BLaER1 treated with 17β-estradiol and CSF1 and Interleukin-3, amounts not matched to agents 10 nM and 100 nM (cell line): ENCODE measurements around the gene ANAPC7.
A peak's percentile ranks its signal among the peaks of the same experiment; 100 is the strongest.
"Not testable (repeated sequence)": the region's sequence is repeated elsewhere in the genome, so short reads cannot be mapped to it uniquely, and the experiment has no call there.

Experiments
- H3K27ac ChIP-seq, 11 experiments: shearing (Covaris generic); formaldehyde crosslinking; 2 replicates each; pipeline ENCODE4 v1.8.1; 2022
- H3K27me3 ChIP-seq, 11 experiments: shearing (Covaris generic); formaldehyde crosslinking; 2 replicates each; pipeline ENCODE4 v1.8.1; 2022
- H3K36me3 ChIP-seq, 11 experiments: shearing (Covaris generic); formaldehyde crosslinking; 2 replicates each; pipeline ENCODE4 v1.8.1; 2022
- H3K4me1 ChIP-seq, 10 experiments: shearing (Covaris generic); formaldehyde crosslinking; 2 replicates each; pipeline ENCODE4 v1.8.1; 2022
- H3K4me2 ChIP-seq, 11 experiments: shearing (Covaris generic); formaldehyde crosslinking; 2 replicates each; pipeline ENCODE4 v1.8.1; 2022
- H3K4me3 ChIP-seq, 10 experiments: shearing (Covaris generic); formaldehyde crosslinking; 2 replicates each; pipeline ENCODE4 v1.8.1; 2022
- H3K9ac ChIP-seq, 11 experiments: shearing (Covaris generic); formaldehyde crosslinking; 2 replicates each; pipeline ENCODE4 v1.8.1; 2022
- H3K9me3 ChIP-seq, 11 experiments: shearing (Covaris generic); formaldehyde crosslinking; replicated peaks in 1 of 11; 2 replicates each; pipeline ENCODE4 v1.8.1; 2022
- H4K20me1 ChIP-seq, 11 experiments: shearing (Covaris generic); formaldehyde crosslinking; 2 replicates each; pipeline ENCODE4 v1.8.1; 2022
- Cebpa-rat ChIP-seq, 11 experiments: shearing (Covaris generic); IDR thresholded peaks; 2 replicates each; pipeline ENCODE4 v1.8.1; 2022

ANAPC7 gene

DNA sequence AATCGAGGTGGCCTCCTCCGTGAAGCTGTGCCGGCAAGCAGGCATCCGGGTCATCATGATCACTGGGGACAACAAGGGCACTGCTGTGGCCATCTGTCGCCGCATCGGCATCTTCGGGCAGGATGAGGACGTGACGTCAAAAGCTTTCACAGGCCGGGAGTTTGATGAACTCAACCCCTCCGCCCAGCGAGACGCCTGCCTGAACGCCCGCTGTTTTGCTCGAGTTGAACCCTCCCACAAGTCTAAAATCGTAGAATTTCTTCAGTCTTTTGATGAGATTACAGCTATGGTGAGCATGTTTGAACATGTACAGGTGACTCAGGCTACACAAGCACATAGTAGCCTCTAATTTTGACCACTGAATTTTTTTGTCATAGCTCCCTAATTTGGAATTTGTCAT is 62.8 kb downstream of the ANAPC7 start:
- Histone ChIP-seq H3K4me1 (peaks cover 19 to 37% (median 26%) of the 10 kb centered on the region in 10 experiments), H3K27me3 (no peaks in the 10 kb centered on the region), H3K27ac (no peak overlapping the region), H3K9ac (no peak overlapping the region; a peak in 1 of 22 replicates), H3K4me2 (no peak overlapping the region), H3K9me3 (no peaks in the 10 kb centered on the region), H4K20me1 (peaks cover 23 to 99% (median 58%) of the 10 kb centered on the region in 11 experiments; a peak in 18 of 22 replicates), H3K4me3 (no peak overlapping the region), H3K36me3 (peaks cover 98 to 100% (median 100%) of the 10 kb centered on the region in 11 experiments)
- no peak for TF ChIP-seq Cebpa-rat (IDR thresholded peaks at IDR 0.05)

DNA sequence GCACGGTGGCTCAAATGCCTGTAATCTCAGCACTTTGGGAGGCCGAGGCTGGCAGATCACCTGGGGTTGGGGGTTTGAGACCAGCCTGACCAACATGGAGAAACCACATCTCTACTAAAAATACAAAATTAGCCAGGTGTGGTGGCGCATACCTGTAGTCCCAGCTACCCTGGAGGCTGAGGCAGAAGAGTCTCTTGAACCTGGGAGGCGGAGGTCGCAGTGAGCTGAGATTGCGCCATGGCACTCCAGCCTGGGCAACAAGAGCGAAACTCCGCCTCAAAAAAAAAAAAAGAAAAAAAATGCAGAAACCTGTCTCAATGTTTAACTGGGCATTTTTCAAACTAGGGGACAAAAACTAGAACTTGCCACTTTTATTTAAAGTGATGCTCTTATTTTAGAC is 63.2 kb downstream of the ANAPC7 start:
- H3K27ac ChIP-seq, H3K27me3 ChIP-seq, H3K9ac ChIP-seq, H3K4me2 ChIP-seq, H3K4me3 ChIP-seq, H3K9me3 ChIP-seq: not testable (repeated sequence)
- Histone ChIP-seq H3K4me1 (peaks cover 15 to 33% (median 21%) of the 10 kb centered on the region in 10 experiments), H4K20me1 (peaks cover 23 to 99% (median 60%) of the 10 kb centered on the region in 11 experiments; a peak in 18 of 22 replicates), H3K36me3 (peaks cover 100% of the 10 kb centered on the region in 11 experiments)

DNA sequence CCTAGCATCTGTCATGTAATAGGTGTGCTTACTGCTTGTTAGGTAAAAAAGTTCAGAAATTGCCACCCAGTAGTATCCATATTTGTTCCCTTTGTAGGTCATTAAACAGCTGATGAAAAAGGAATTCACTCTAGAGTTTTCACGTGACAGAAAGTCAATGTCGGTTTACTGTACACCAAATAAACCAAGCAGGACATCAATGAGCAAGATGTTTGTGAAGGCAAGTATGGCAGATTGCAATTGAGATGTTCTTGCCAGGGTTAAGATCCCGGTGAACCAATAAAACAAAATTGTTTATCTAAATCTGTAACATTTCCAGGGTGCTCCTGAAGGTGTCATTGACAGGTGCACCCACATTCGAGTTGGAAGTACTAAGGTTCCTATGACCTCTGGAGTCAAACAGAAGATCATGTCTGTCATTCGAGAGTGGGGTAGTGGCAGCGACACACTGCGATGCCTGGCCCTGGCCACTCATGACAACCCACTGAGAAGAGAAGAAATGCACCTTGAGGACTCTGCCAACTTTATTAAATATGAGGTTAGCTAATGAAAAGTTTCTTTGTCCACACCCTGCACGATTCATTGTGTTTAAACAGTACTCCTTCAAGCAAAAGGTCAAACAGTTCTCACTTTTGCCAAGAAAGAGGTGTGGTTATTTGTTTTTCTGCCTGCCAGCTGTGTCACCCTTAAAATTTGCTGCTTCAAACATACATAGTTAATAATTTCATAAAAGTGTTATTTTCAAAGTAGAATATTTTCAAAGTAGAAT is 64.1 kb downstream of the ANAPC7 start:
- Histone ChIP-seq H3K4me2 (no peak overlapping the region), H3K9me3 (no peaks in the 10 kb centered on the region), H3K4me1 (peaks cover 6 to 24% (median 12%) of the 10 kb centered on the region in 10 experiments), H3K4me3 (no peak overlapping the region), H3K27ac (no peak overlapping the region), H3K27me3 (no peaks in the 10 kb centered on the region), H4K20me1 (peaks cover 23 to 99% (median 56%) of the 10 kb centered on the region in 11 experiments; a peak in 19 of 22 replicates), H3K9ac (no peak overlapping the region), H3K36me3 (peaks cover 100% of the 10 kb centered on the region in 11 experiments)
- no peak for TF ChIP-seq Cebpa-rat (IDR thresholded peaks at IDR 0.05)

DNA sequence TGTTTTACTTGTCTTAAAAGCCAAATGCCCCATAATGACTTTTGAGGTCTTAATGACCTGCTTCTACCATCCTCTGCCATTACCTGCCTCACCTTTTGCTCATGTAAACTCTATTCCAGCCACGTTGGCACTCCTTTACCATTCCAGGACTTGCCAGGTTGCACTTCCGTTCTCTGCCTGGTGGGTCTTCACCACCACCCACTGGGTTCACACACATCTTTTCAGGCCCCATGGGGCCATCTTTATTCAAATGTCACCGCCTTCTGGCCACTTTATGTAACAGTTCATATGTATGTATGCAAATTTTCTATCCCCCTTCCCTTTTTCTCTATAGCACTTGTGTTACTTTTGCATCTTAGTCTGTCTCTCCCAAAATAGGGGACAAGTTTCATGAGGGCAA is 64.8 kb downstream of the ANAPC7 start:
- no peak overlapping the region for H3K4me2 ChIP-seq
- no peak overlapping the region for H3K27ac ChIP-seq
- H4K20me1 ChIP-seq = peaks cover 23 to 99% (median 55%) of the 10 kb centered on the region in 11 experiments; a peak in 18 of 22 replicates

DNA sequence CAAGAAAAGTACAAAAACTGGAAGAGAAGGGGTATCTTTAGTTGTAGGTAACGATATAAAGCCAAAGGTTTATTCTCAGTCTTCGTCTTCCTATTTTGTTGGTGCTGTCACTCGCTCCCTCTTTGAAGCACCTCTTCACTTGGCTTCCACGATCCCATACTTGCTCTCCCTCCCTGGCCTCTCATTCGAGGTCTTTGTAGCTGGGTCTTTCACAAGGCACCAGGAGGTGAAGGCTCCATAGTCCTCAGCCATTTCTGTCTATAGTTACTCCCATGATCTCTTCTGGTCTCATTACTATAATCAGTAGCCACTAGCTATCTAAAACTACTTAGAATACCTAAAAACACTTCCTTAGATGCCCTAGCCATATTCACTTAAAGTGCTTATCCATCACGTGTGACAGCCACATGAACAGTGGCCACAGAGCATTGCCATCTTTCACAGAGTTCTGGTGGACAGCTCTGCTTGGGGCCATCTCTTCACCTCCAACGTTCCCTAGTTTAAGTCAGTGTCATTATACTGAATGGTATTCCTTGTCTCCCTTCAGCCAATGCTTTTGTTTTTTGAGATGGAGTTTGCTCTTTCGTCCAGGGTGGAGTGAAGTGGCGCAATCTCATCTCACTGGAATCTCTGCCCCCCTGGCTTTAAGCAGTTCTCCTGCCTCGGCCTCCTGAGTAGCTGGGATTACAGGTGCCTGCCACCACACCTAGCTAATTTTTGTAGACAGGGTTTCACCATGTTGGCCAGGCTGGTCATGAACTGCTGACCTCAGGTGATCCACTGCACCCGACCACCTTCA is 65.4 kb downstream of the ANAPC7 start:
- H3K4me1 ChIP-seq = peaks cover 0 to 11% (median under 1%) of the 10 kb centered on the region in 10 experiments; a peak in 10 of 20 replicates
- H3K27ac ChIP-seq = no peak overlapping the region
- H3K9ac ChIP-seq = no peak overlapping the region
- no peak overlapping the region for H3K4me3 ChIP-seq
- no peak overlapping the region for H3K4me2 ChIP-seq
- no peaks in the 10 kb centered on the region for H3K9me3 ChIP-seq
- no peaks in the 10 kb centered on the region for H3K27me3 ChIP-seq
- TF ChIP-seq Cebpa-rat (IDR thresholded peaks at IDR 0.05) = no peak
- peaks cover 100% of the 10 kb centered on the region in 11 experiments for H3K36me3 ChIP-seq
- peaks cover 28 to 99% (median 55%) of the 10 kb centered on the region in 11 experiments; a peak in 19 of 22 replicates for H4K20me1 ChIP-seq

More for the DNA sequence above, 64.8 kb downstream of the ANAPC7 start:
- Histone ChIP-seq H3K9me3 (no peaks in the 10 kb centered on the region), H3K9ac (no peak overlapping the region), H3K36me3 (peaks cover 100% of the 10 kb centered on the region in 11 experiments), H3K4me1 (peaks cover 0 to 18% (median 7%) of the 10 kb centered on the region in 10 experiments; a peak in 13 of 20 replicates), H3K27me3 (no peaks in the 10 kb centered on the region), H3K4me3 (no peak overlapping the region)
- no peak for TF ChIP-seq Cebpa-rat (IDR thresholded peaks at IDR 0.05)

DNA sequence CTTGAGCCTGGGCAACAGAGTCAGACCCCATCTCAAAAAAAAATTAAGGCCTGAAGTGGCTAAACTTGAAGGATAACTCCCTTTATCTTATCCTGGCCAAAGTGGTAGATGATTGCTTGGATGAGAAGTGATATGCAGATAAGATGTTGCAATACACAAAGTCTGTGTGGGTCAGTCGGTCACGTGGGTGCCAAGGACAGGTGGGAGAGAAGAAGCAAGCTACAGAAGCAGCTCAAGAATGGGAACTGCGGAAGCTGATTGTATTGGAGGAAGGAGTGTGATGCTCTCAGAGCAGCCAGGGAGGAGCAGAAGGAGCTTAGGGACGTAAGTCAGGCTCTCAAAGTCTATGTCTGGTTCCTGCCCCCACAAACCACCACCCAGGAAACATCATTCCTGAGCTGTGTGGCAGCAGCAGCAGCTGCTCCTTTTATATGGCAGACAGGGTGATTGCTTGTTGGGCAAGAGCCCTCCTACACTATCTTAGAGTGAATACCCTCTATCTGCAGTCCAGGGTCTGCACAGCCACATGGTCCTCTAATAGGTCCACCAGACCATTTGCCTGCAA is 67.9 kb downstream of the ANAPC7 start:
- H3K4me3 ChIP-seq = no peak overlapping the region
- H4K20me1 ChIP-seq = peaks cover 53 to 99% (median 74%) of the 10 kb centered on the region in 11 experiments; a peak in 20 of 22 replicates
- H3K27ac ChIP-seq = no peak overlapping the region
- TF ChIP-seq Cebpa-rat (IDR thresholded peaks at IDR 0.05) = peak in 1 of 11 experiments; percentile 51; a peak in 1 of 22 replicates
- H3K27me3 ChIP-seq = no peaks in the 10 kb centered on the region
- H3K4me2 ChIP-seq = no peak overlapping the region
- H3K36me3 ChIP-seq = peaks cover 100% of the 10 kb centered on the region in 11 experiments
- H3K9me3 ChIP-seq = no peaks in the 10 kb centered on the region
- no peak overlapping the region for H3K9ac ChIP-seq
- peaks cover 0 to 10% (median 9%) of the 10 kb centered on the region in 10 experiments; a peak in 17 of 20 replicates for H3K4me1 ChIP-seq

DNA sequence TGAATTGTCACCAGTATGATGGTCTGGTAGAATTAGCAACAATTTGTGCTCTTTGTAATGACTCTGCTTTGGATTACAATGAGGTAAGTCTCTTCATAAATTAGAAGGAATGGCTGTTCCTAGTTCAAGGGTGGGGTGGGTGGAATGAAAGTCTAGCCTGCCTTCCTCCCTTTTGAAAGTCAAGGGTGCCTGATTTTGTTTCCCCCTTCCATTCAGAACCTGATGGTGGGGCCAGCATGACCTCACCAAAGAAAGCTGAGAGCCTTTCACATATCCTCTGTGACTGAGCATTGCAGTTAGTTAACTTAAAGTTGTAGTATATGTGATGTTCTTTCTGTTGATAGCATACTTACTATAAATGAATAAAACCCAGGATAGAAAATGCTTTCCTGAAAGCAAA is 70.3 kb downstream of the ANAPC7 start:
- Histone ChIP-seq H3K9ac (no peak overlapping the region), H3K9me3 (no peaks in the 10 kb centered on the region), H3K4me3 (no peak overlapping the region), H3K36me3 (peaks cover 99 to 100% (median 100%) of the 10 kb centered on the region in 11 experiments), H3K4me1 (peaks cover 0 to 33% (median 23%) of the 10 kb centered on the region in 10 experiments; a peak in 17 of 20 replicates), H3K27me3 (no peaks in the 10 kb centered on the region), H4K20me1 (peaks cover 66 to 100% (median 86%) of the 10 kb centered on the region in 11 experiments; a peak in 20 of 22 replicates), H3K27ac (no peak overlapping the region), H3K4me2 (no peak overlapping the region)
- no peak for TF ChIP-seq Cebpa-rat (IDR thresholded peaks at IDR 0.05)

DNA sequence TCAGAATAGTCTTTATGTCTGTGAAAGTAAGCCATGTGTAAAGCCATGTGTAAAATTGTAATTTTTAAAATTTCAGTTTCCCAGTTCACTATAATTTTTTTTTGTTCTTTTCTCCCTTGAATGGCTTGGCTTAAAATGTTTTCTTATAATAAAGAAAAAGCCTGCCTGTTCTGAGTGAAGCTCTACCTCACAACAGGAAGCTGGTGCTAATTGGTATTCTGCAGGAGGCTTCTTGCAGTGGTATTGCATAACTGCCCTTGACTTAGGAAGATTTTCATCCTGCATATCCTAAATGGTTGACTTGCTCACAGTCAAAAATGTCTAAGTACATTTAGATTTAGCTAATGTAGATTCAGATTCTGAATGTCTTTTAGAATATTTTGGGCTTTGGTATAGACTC is 73.0 kb downstream of the ANAPC7 start:
- peak in 5 of 11 experiments; percentile 29 to 70 (median 47); a peak in 5 of 22 replicates for TF ChIP-seq Cebpa-rat (IDR thresholded peaks at IDR 0.05)
- peaks cover 59 to 100% (median 85%) of the 10 kb centered on the region in 11 experiments; a peak in 20 of 22 replicates for H4K20me1 ChIP-seq
- no peaks in the 10 kb centered on the region for H3K27me3 ChIP-seq
- H3K9me3 ChIP-seq = no peaks in the 10 kb centered on the region
- no peak overlapping the region for H3K4me3 ChIP-seq
- peaks cover 0 to 42% (median 23%) of the 10 kb centered on the region in 10 experiments; a peak in 17 of 20 replicates for H3K4me1 ChIP-seq
- H3K9ac ChIP-seq = peak overlapping the region in 2 of 11 experiments; percentile 5 to 22; a peak in 2 of 22 replicates
- peak overlapping the region in 10 of 11 experiments; percentile 4 to 69 (median 44); a peak in 17 of 22 replicates for H3K4me2 ChIP-seq
- H3K36me3 ChIP-seq = peaks cover 99 to 100% (median 100%) of the 10 kb centered on the region in 11 experiments
- H3K27ac ChIP-seq = peak overlapping the region in 7 of 11 experiments; percentile 7 to 37 (median 28); a peak in 8 of 22 replicates
